T-helper 2 cell treated with Interferon-gamma antibody and Interleukin-4, amounts not matched to agents 5 μg/mL and 100 μg/mL, for 36 hours (primary cell): ENCODE measurements around the gene APCDD1L.
"Not testable (repeated sequence)": the region's sequence is repeated elsewhere in the genome, so short reads cannot be mapped to it uniquely, and the experiment has no call there.

Experiments used
- DNase-seq: peaks from one replicate; pipeline ENCODE4 v3.0.0; 2021; ENCODE audit warnings: low spot score
- H3K27ac Mint-ChIP-seq: one replicate; pipeline ENCODE4 v1.8.0; 2021; ENCODE audit warnings: mild to moderate bottlenecking, mixed read lengths
- H3K27me3 Mint-ChIP-seq: one replicate; pipeline ENCODE4 v1.8.0; 2021; ENCODE audit warnings: low read depth, mixed read lengths
- H3K36me3 Mint-ChIP-seq: one replicate; pipeline ENCODE4 v1.8.0; 2021; ENCODE audit warnings: low read depth, mixed read lengths
- H3K4me1 Mint-ChIP-seq: one replicate; pipeline ENCODE4 v1.8.0; 2021; ENCODE audit warnings: low read depth, mixed read lengths
- H3K4me3 Mint-ChIP-seq: one replicate; pipeline ENCODE4 v1.8.0; 2022; ENCODE audit warnings: mild to moderate bottlenecking, moderate library complexity, mixed read lengths
- H3K9me3 Mint-ChIP-seq: one replicate; pipeline ENCODE4 v1.8.0; 2021; ENCODE audit warnings: mixed read lengths

The APCDD1L gene

GRCh38 chr20:58433029-58433647 lies 82.1 kb downstream of the APCDD1L start:
- Mint-ChIP-seq H3K36me3 (peaks cover 25% of the 10 kb centered on the region), H3K4me1 (peaks cover 27% of the 10 kb centered on the region), H3K9me3 (no peaks in the 10 kb centered on the region), H3K27ac (no peak overlapping the region), H3K4me3 (no peak overlapping the region), H3K27me3 (no peaks in the 10 kb centered on the region)
- DNase-seq = no peak

GRCh38 chr20:58432186-58432954 lies 82.8 kb downstream of the APCDD1L start:
- Mint-ChIP-seq H3K27me3 (no peaks in the 10 kb centered on the region), H3K9me3 (no peaks in the 10 kb centered on the region), H3K27ac (no peak overlapping the region), H3K4me1 (peaks cover 25% of the 10 kb centered on the region), H3K4me3 (no peak overlapping the region), H3K36me3 (peaks cover 20% of the 10 kb centered on the region)
- DNase-seq = no peak

- no peaks in the 10 kb centered on the region for H3K27me3 Mint-ChIP-seq
- no peak for DNase-seq
- H3K36me3 Mint-ChIP-seq = peaks cover 17% of the 10 kb centered on the region
Observed at GRCh38 chr20:58431134-58431533, 84.1 kb downstream of the APCDD1L start.

GRCh38 chr20:58429303-58429702 lies 85.9 kb downstream of the APCDD1L start:
- H3K9me3 Mint-ChIP-seq = no peaks in the 10 kb centered on the region
- no peak for DNase-seq
- no peak overlapping the region for H3K4me3 Mint-ChIP-seq
- H3K27ac Mint-ChIP-seq = no peak overlapping the region
- peaks cover 17% of the 10 kb centered on the region for H3K36me3 Mint-ChIP-seq
- no peaks in the 10 kb centered on the region for H3K27me3 Mint-ChIP-seq
- H3K4me1 Mint-ChIP-seq = peaks cover 19% of the 10 kb centered on the region

More at GRCh38 chr20:58431134-58431533, 84.1 kb downstream of the APCDD1L start:
- Mint-ChIP-seq H3K4me1 (peaks cover 23% of the 10 kb centered on the region), H3K27ac (no peak overlapping the region), H3K9me3 (no peaks in the 10 kb centered on the region), H3K4me3 (no peak overlapping the region)

GRCh38 chr20:58428364-58428763 lies 86.8 kb downstream of the APCDD1L start:
- no peaks in the 10 kb centered on the region for H3K27me3 Mint-ChIP-seq
- no peaks in the 10 kb centered on the region for H3K9me3 Mint-ChIP-seq
- peaks cover 16% of the 10 kb centered on the region for H3K4me1 Mint-ChIP-seq
- peaks cover 23% of the 10 kb centered on the region for H3K36me3 Mint-ChIP-seq
- H3K4me3 Mint-ChIP-seq = no peak overlapping the region
- no peak overlapping the region for H3K27ac Mint-ChIP-seq
- DNase-seq = no peak

GRCh38 chr20:58427571-58427970 lies 87.6 kb downstream of the APCDD1L start:
- H3K4me3 Mint-ChIP-seq, H3K4me1 Mint-ChIP-seq, H3K27ac Mint-ChIP-seq, H3K27me3 Mint-ChIP-seq, H3K9me3 Mint-ChIP-seq, DNase-seq: not testable (repeated sequence)
- peaks cover 23% of the 10 kb centered on the region for H3K36me3 Mint-ChIP-seq

GRCh38 chr20:58424218-58424969 lies 90.8 kb downstream of the APCDD1L start:
- H3K9me3 Mint-ChIP-seq = no peaks in the 10 kb centered on the region
- H3K4me1 Mint-ChIP-seq = peaks cover 4% of the 10 kb centered on the region
- H3K27ac Mint-ChIP-seq = no peak overlapping the region
- H3K27me3 Mint-ChIP-seq = no peaks in the 10 kb centered on the region
- peaks cover 37% of the 10 kb centered on the region for H3K36me3 Mint-ChIP-seq
- no peak for DNase-seq
- no peak overlapping the region for H3K4me3 Mint-ChIP-seq

- H3K27me3 Mint-ChIP-seq = no peaks in the 10 kb centered on the region
- no peaks in the 10 kb centered on the region for H3K9me3 Mint-ChIP-seq
- no peak overlapping the region for H3K4me3 Mint-ChIP-seq
- peaks cover 45% of the 10 kb centered on the region for H3K36me3 Mint-ChIP-seq
- DNase-seq = no peak
- H3K4me1 Mint-ChIP-seq = peaks cover 12% of the 10 kb centered on the region
- no peak overlapping the region for H3K27ac Mint-ChIP-seq
Observed at GRCh38 chr20:58421497-58421850, 93.7 kb downstream of the APCDD1L start.

- H3K27ac Mint-ChIP-seq = no peak overlapping the region
- H3K36me3 Mint-ChIP-seq = peaks cover 51% of the 10 kb centered on the region
- no peak for DNase-seq
- H3K4me1 Mint-ChIP-seq = peaks cover 16% of the 10 kb centered on the region
- H3K4me3 Mint-ChIP-seq = no peak overlapping the region
- no peaks in the 10 kb centered on the region for H3K27me3 Mint-ChIP-seq
- no peaks in the 10 kb centered on the region for H3K9me3 Mint-ChIP-seq
Observed at GRCh38 chr20:58420798-58421496, 94.3 kb downstream of the APCDD1L start.

GRCh38 chr20:58418949-58419748 lies 96.0 kb downstream of the APCDD1L start:
- Mint-ChIP-seq H3K27me3 (no peaks in the 10 kb centered on the region), H3K27ac (no peak overlapping the region), H3K36me3 (peaks cover 47% of the 10 kb centered on the region), H3K4me1 (peaks cover 19% of the 10 kb centered on the region), H3K4me3 (no peak overlapping the region), H3K9me3 (peaks cover 5% of the 10 kb centered on the region)
- no peak for DNase-seq

- DNase-seq = no peak
- Mint-ChIP-seq H3K27ac (no peak overlapping the region), H3K9me3 (peaks cover 5% of the 10 kb centered on the region), H3K36me3 (peaks cover 46% of the 10 kb centered on the region), H3K4me3 (no peak overlapping the region), H3K27me3 (no peaks in the 10 kb centered on the region), H3K4me1 (peaks cover 19% of the 10 kb centered on the region)
Observed at GRCh38 chr20:58417438-58417837, 97.8 kb downstream of the APCDD1L start.

GRCh38 chr20:58416835-58417234 lies 98.4 kb downstream of the APCDD1L start:
- H3K4me1 Mint-ChIP-seq = peaks cover 21% of the 10 kb centered on the region
- H3K36me3 Mint-ChIP-seq = peaks cover 45% of the 10 kb centered on the region
- no peaks in the 10 kb centered on the region for H3K27me3 Mint-ChIP-seq
- DNase-seq = no peak
- peak overlapping the region; percentile 12 for H3K4me3 Mint-ChIP-seq
- H3K9me3 Mint-ChIP-seq = peaks cover 5% of the 10 kb centered on the region
- no peak overlapping the region for H3K27ac Mint-ChIP-seq

- H3K9me3 Mint-ChIP-seq = peaks cover 5% of the 10 kb centered on the region
- no peak for DNase-seq
- H3K27ac Mint-ChIP-seq = peak overlapping the region; percentile 31
- peaks cover 23% of the 10 kb centered on the region for H3K4me1 Mint-ChIP-seq
- H3K36me3 Mint-ChIP-seq = peaks cover 41% of the 10 kb centered on the region
- no peaks in the 10 kb centered on the region for H3K27me3 Mint-ChIP-seq
- no peak overlapping the region for H3K4me3 Mint-ChIP-seq
Observed at GRCh38 chr20:58416057-58416456, 99.1 kb downstream of the APCDD1L start.
